Measurements from ENCODE around the gene SCAI. TPM values are rescaled to one million over a fixed set of nuclear protein-coding genes. Genes with fewer than 3 reads are reported as not detected.

SCAI gene
- total and polyA plus RNA-seq, 9 of the 15 experiments (the other 6 are each of a cell fraction or from before 2014, with no cell fraction given) = 0.70 to 12.4 (median 4.2) TPM

DNA sequence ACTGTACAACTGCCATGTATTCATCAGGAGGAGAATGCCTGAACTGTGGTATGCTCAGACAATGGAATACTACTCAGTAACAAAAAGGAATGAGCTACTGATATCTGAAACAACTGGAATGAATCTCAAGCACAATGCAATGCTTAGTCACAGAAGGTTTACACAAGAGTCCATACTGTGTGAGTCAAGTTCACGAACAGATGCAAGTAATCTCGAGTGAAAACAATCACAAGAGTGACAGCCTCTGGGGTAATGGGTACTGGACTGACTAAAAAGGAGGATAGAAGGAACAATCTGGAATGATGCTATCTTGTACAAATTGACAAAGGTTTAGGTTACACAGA is 182.9 kb downstream of the SCAI start:
- POLR2A ChIA-PET = no interaction called here
- no peaks in the 10 kb centered on the region for H3K27me3 ChIP-seq (ENCODE audit: control insufficient read depth in 2 of 2, insufficient read depth in 2 of 2, low read length in 2 of 2)
- H4K20me1 ChIP-seq (replicated peaks; ENCODE audit: control insufficient read depth, insufficient read depth, low read length) = no peaks in the 10 kb centered on the region
- DNase-seq (ENCODE audit: extremely low read depth in 1 of 4, low spot score in 3 of 4) = no peak
- intact Hi-C loops (cut with micrococcal nuclease) = no loop called here
- no peaks in the 10 kb centered on the region for H3K9me1 ChIP-seq (ENCODE audit: control insufficient read depth, insufficient read depth, low read length)
- in situ Hi-C loops (cut with MboI) = no loop called here
- TF ChIP-seq AFF4 (CRISPR knock-in tag; IDR thresholded peaks at IDR 0.05) (no peak), ZNF146 (CRISPR knock-in tag; IDR thresholded peaks at IDR 0.05; ENCODE audit: unreplicated experiment) (peak; percentile 62), MCM5 (IDR thresholded peaks at IDR 0.05; ENCODE audit: low read depth) (no peak), NBN (IDR thresholded peaks at IDR 0.05; ENCODE audit: low read depth) (no peak), ZSCAN32 (CRISPR knock-in tag; IDR thresholded peaks at IDR 0.05) (no peak), ZNF41 (CRISPR knock-in tag; conservative IDR thresholded peaks at IDR 0.05) (no peak), SUPT5H (IDR thresholded peaks at IDR 0.05) (no peak)
- TF ChIP-seq, protein P1, sequence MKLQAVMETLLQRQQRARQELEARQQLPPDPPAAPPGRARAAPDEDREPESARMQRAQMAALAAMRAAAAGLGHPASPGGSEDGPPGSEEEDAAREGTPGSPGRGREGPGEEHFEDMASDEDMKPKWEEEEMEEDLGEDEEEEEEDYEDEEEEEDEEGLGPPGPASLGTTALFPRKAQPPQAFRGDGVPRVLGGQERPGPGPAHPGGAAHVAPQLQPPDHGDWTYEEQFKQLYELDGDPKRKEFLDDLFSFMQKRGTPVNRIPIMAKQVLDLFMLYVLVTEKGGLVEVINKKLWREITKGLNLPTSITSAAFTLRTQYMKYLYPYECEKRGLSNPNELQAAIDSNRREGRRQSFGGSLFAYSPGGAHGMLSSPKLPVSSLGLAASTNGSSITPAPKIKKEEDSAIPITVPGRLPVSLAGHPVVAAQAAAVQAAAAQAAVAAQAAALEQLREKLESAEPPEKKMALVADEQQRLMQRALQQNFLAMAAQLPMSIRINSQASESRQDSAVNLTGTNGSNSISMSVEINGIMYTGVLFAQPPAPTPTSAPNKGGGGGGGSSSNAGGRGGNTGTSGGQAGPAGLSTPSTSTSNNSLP (IDR thresholded peaks at IDR 0.05; ENCODE audit: borderline replicate concordance, low read depth, low read length) = no peak
- ATAC-seq = no peak
- H3K27ac ChIP-seq (ENCODE audit: extremely low read depth, low read depth, low read length) = no peak overlapping the region
- no TSS peak for BruUV-seq (replicated peaks)
- FAIRE-seq = no peak
- CTCF ChIA-PET (ENCODE audit: low intra/inter-chr PET ratio) = no interaction called here
- H3K4me1 ChIP-seq (replicated peaks in 1 of 2; ENCODE audit: control insufficient read depth in 2 of 2, insufficient read depth in 2 of 2, low read length in 2 of 2) = peaks cover 6 to 13% of the 10 kb centered on the region in 2 experiments; a peak in 3 of 5 replicates
- H2AFZ ChIP-seq (ENCODE audit: low read depth, low read length) = no peak overlapping the region
- H3K36me3 ChIP-seq (ENCODE audit: control insufficient read depth, insufficient read depth, low read length) = no peaks in the 10 kb centered on the region; the same call in 2 of the 3 replicates
- H3K79me2 ChIP-seq (ENCODE audit: control insufficient read depth, insufficient read depth, low read length) = no peaks in the 10 kb centered on the region
- H3K4me2 ChIP-seq (ENCODE audit: insufficient read depth, low read length) = no peak overlapping the region
- H3K4me3 ChIP-seq = no peak overlapping the region
- H3K9ac ChIP-seq (ENCODE audit: insufficient read depth in 1 of 2, low read depth in 2 of 2, low read length in 2 of 2) = no peak overlapping the region
- 56% methylated on average over 2 of the region's 2 CpGs for WGBS (ENCODE audit: insufficient coverage, low coverage, missing lambda C conversion rate)
- no peaks in the 10 kb centered on the region for H3K9me3 ChIP-seq (replicated peaks; ENCODE audit: control insufficient read depth, insufficient read depth, low read depth, low read length)

All from K562 (cell line).